Caco-2 (cell line): Measurements from ENCODE around the gene PGM1. TPM values are rescaled to one million over a fixed set of nuclear protein-coding genes. Genes with fewer than 3 reads are reported as not detected.

Experiments
- BruUV-seq: library from RNA; stranded (reverse); fragments of 400-500 nt; replicated peaks from 2 replicates; lab custom pipeline; 2021; lab: Mats Ljungman, UMichigan
- CTCF ChIA-PET: fragments of 300-600 bp; sonication (Branson Sonifier 250); formaldehyde crosslinking; loops from one replicate; lab custom pipeline; 2022; ENCODE audit warnings: antibody characterized with exemption; lab: Charles Lee
- POLR2A ChIA-PET: fragments of 300-600 bp; sonication (Branson Sonifier 250); formaldehyde crosslinking; loops from one replicate; lab custom pipeline; 2022; ENCODE audit warnings: antibody characterized with exemption; lab: Charles Lee
- DNase-seq, 2 experiments: peaks; one replicate each; pipeline versions ENCODE4 v3.0.0 to v3.0.0-alpha.2; 2020 to 2022
- H3K27me3 ChIP-seq: replicated peaks from 2 replicates; pipeline ENCODE4 v1.6.0; 2011; ENCODE audit warnings: low read length; ENCODE audit not compliant: control insufficient read depth, insufficient read depth
- H3K36me3 ChIP-seq: 2 replicates; pipeline ENCODE4 v1.5.1; 2011; ENCODE audit warnings: low read length; ENCODE audit not compliant: control insufficient read depth, insufficient read depth
- H3K4me1 ChIP-seq: fragments of 250-450 bp; sonication (Bioruptor Pico); 2 replicates; pipeline ENCODE4 v1.5.1; 2020; ENCODE audit warnings: mild to moderate bottlenecking
- H3K4me3 ChIP-seq: 2 replicates; pipeline ENCODE4 v1.5.1; 2011; ENCODE audit warnings: low read depth, mild to moderate bottlenecking, control low read depth, low read length
- H3K9me3 ChIP-seq: fragments of 250-450 bp; sonication (Bioruptor Pico); 2 replicates; pipeline ENCODE4 v1.5.1; 2020; ENCODE audit warnings: mild to moderate bottlenecking, moderate library complexity
- H3K27ac Mint-ChIP-seq: one replicate; pipeline ENCODE4 v1.8.0; 2022; ENCODE audit warnings: mixed read lengths; ENCODE audit not compliant: unreplicated experiment
- H3K27me3 Mint-ChIP-seq: one replicate; pipeline ENCODE4 v1.8.0; 2022; ENCODE audit warnings: mixed read lengths; ENCODE audit not compliant: insufficient read depth, unreplicated experiment
- H3K36me3 Mint-ChIP-seq: one replicate; pipeline ENCODE4 v1.8.0; 2022; ENCODE audit warnings: mild to moderate bottlenecking, mixed read lengths; ENCODE audit not compliant: insufficient read depth, unreplicated experiment
- H3K4me1 Mint-ChIP-seq: one replicate; pipeline ENCODE4 v1.8.0; 2022; ENCODE audit warnings: low read depth, mixed read lengths; ENCODE audit not compliant: unreplicated experiment
- H3K4me3 Mint-ChIP-seq: one replicate; pipeline ENCODE4 v1.8.0; 2022; ENCODE audit warnings: mild to moderate bottlenecking, moderate library complexity, mixed read lengths; ENCODE audit not compliant: unreplicated experiment
- H3K9me3 Mint-ChIP-seq: one replicate; pipeline ENCODE4 v1.8.0; 2022; ENCODE audit warnings: mixed read lengths; ENCODE audit not compliant: unreplicated experiment
- CTCF ChIP-seq, 2 experiments: fragments of 200-600 bp in 1 of 2; IDR thresholded peaks; 1 replicate in 1 of 2; 2 replicates in 1 of 2; pipeline versions ENCODE4 v1.5.1 to v1.8.0; 2011 to 2022; ENCODE audit warnings: antibody characterized with exemption in 1 of 2, control low read depth in 1 of 2, inconsistent platforms in 1 of 2, low read depth in 1 of 2, low read length in 1 of 2, mild to moderate bottlenecking in 1 of 2, moderate library complexity in 1 of 2; ENCODE audit not compliant: insufficient read depth in 1 of 2, severe bottlenecking in 1 of 2, unreplicated experiment in 1 of 2
- intact Hi-C: fragments of 100-400 bp; cut with micrococcal nuclease; formaldehyde crosslinking; loops from one replicate; pipeline ENCODE4 v1.10.0; 2022; ENCODE audit not compliant: unreplicated experiment
- total RNA-seq: library from RNA; stranded (reverse); gene quantifications from 2 replicates; pipeline ENCODE4 v1.2.3, GENCODE V29; 2022

Gene PGM1
- total RNA-seq, 1 experiment from 2014 or later = 22.5 TPM

GRCh38 chr1:63638471-63638870 is 45.3 kb downstream of the PGM1 start:
- Histone ChIP-seq H3K9me3 (no peaks in the 10 kb centered on the region), H3K4me3 (no peak overlapping the region), H3K27me3 (no peaks in the 10 kb centered on the region), H3K36me3 (peaks cover 2% of the 10 kb centered on the region; the same call in 1 of the 2 replicates), H3K4me1 (peaks cover 28% of the 10 kb centered on the region)
- ChIA-PET CTCF (no interaction called here), POLR2A (interaction anchor here (0.5 kb wide), 1 partner anchor 977 kb away, joined by 3 read pairs; no protein-coding TSS in a partner anchor)
- no peak overlapping the region for H3K27ac Mint-ChIP-seq
- DNase-seq = no peak
- H3K4me3 Mint-ChIP-seq = no peak overlapping the region
- peaks cover 4% of the 10 kb centered on the region for H3K36me3 Mint-ChIP-seq
- intact Hi-C loops = no loop called here
- no peaks in the 10 kb centered on the region for H3K9me3 Mint-ChIP-seq
- H3K4me1 Mint-ChIP-seq = peaks cover 47% of the 10 kb centered on the region
- BruUV-seq = no TSS peak
- no peaks in the 10 kb centered on the region for H3K27me3 Mint-ChIP-seq
- no peak for TF ChIP-seq CTCF (IDR thresholded peaks at IDR 0.05; ENCODE audit: insufficient read depth in 1 of 2, low read depth in 1 of 2, low read length in 1 of 2, severe bottlenecking in 1 of 2, unreplicated experiment in 1 of 2)

- intact Hi-C loops = no loop called here
- Histone ChIP-seq H3K36me3 (peaks cover 2% of the 10 kb centered on the region; the same call in 1 of the 2 replicates), H3K4me1 (peaks cover 28% of the 10 kb centered on the region), H3K9me3 (no peaks in the 10 kb centered on the region), H3K4me3 (no peak overlapping the region), H3K27me3 (no peaks in the 10 kb centered on the region)
- Mint-ChIP-seq H3K36me3 (no peaks in the 10 kb centered on the region), H3K4me3 (no peak overlapping the region), H3K27me3 (no peaks in the 10 kb centered on the region), H3K4me1 (peaks cover 51% of the 10 kb centered on the region), H3K9me3 (no peaks in the 10 kb centered on the region), H3K27ac (no peak overlapping the region)
- TF ChIP-seq CTCF (IDR thresholded peaks at IDR 0.05; ENCODE audit: insufficient read depth in 1 of 2, low read depth in 1 of 2, low read length in 1 of 2, severe bottlenecking in 1 of 2, unreplicated experiment in 1 of 2) = no peak
- CTCF ChIA-PET = no interaction called here
- no TSS peak for BruUV-seq
- DNase-seq = no peak
- POLR2A ChIA-PET = interaction anchor here (0.5 kb wide), 1 partner anchor 977 kb away, joined by 3 read pairs; no protein-coding TSS in a partner anchor
These were observed 45.7 kb downstream of the PGM1 start for GRCh38 chr1:63638875-63639274.

- no TSS peak for BruUV-seq
- CTCF ChIA-PET = interaction anchor here (0.9 kb wide), 1 partner anchor 605 kb away, joined by 3 read pairs; no protein-coding TSS in a partner anchor
- H3K4me3 Mint-ChIP-seq = no peak overlapping the region
- Histone ChIP-seq H3K36me3 (peaks cover 2% of the 10 kb centered on the region; the same call in 1 of the 2 replicates), H3K4me1 (peaks cover 22% of the 10 kb centered on the region), H3K4me3 (no peak overlapping the region), H3K27me3 (no peaks in the 10 kb centered on the region), H3K9me3 (no peaks in the 10 kb centered on the region)
- DNase-seq = peak; percentile 39 to 44
- intact Hi-C loops = no loop called here
- no peaks in the 10 kb centered on the region for H3K36me3 Mint-ChIP-seq
- TF ChIP-seq CTCF (IDR thresholded peaks at IDR 0.05; ENCODE audit: insufficient read depth in 1 of 2, low read depth in 1 of 2, low read length in 1 of 2, severe bottlenecking in 1 of 2, unreplicated experiment in 1 of 2) = no peak
- peaks cover 6% of the 10 kb centered on the region for H3K9me3 Mint-ChIP-seq
- peak overlapping the region; percentile 54 for H3K27ac Mint-ChIP-seq
- H3K4me1 Mint-ChIP-seq = peaks cover 45% of the 10 kb centered on the region
- H3K27me3 Mint-ChIP-seq = no peaks in the 10 kb centered on the region
- POLR2A ChIA-PET = no interaction called here
These were observed 47.7 kb downstream of the PGM1 start for GRCh38 chr1:63640633-63641567.
